Measurements from ENCODE around the gene CDCA7L. TPM values are rescaled to one million over a fixed set of nuclear protein-coding genes. Genes with fewer than 3 reads are reported as not detected.

Gene CDCA7L
- total RNA-seq, 1 experiment from 2014 or later, result 59.9 TPM

- no peak overlapping the region for H3K9ac ChIP-seq (ENCODE audit: low read length)
- H3K4me1 ChIP-seq (ENCODE audit: insufficient read depth, low read length), result no peaks in the 10 kb centered on the region
- no peak for ATAC-seq
- no peaks in the 10 kb centered on the region for H3K27me3 ChIP-seq (ENCODE audit: low read length)
- no peak overlapping the region for H2AFZ ChIP-seq (ENCODE audit: low read length)
- DNase-seq, result no peak
- no peaks in the 10 kb centered on the region for H3K9me3 ChIP-seq (ENCODE audit: low read length)
- peaks cover 90% of the 10 kb centered on the region for H3K79me2 ChIP-seq (ENCODE audit: low read length)
- no peak overlapping the region for H3K4me3 ChIP-seq (ENCODE audit: low read length)
- no peaks in the 10 kb centered on the region for H3K9me2 ChIP-seq (replicated peaks; ENCODE audit: low read length)
- 0 out of 2 replicates have a peak, but pooled peaks cover 3% of the 10 kb centered on the region for H3K36me3 ChIP-seq (ENCODE audit: low read depth, low read length)
- POLR2A ChIA-PET (ENCODE audit: unreplicated experiment), result interaction anchor here (0.5 kb wide), 1 partner anchor 1700 kb away, joined by 3 read pairs; no protein-coding TSS in a partner anchor
- TF ChIP-seq EZH2phosphoT487 (IDR thresholded peaks at IDR 0.05; ENCODE audit: borderline replicate concordance, low read length) (no peak), EZH2 (IDR thresholded peaks at IDR 0.05; ENCODE audit: low read length, unreplicated experiment) (no peak), CTCF (conservative IDR thresholded peaks at IDR 0.05; ENCODE audit: low read depth, low read length) (no peak)
- CTCF ChIA-PET, result no interaction called here
- H3K4me2 ChIP-seq (ENCODE audit: low read length), result no peak overlapping the region
- intact Hi-C loops (cut with micrococcal nuclease), result no loop called here
- H3K27ac ChIP-seq (ENCODE audit: low read length), result no peak overlapping the region
- H3F3A ChIP-seq (ENCODE audit: low read length, unreplicated experiment), result no peaks in the 10 kb centered on the region
- H4K20me1 ChIP-seq (ENCODE audit: low read length), result 0 out of 2 replicates have a peak, but pooled peaks cover 4% of the 10 kb centered on the region
- no TSS peak for BruUV-seq (replicated peaks)
These were observed 23.1 kb downstream of the CDCA7L start for GRCh38 chr7:21922605-21923004.

GRCh38 chr7:21920936-21921335 is 24.8 kb downstream of the CDCA7L start:
- H3K9me2 ChIP-seq (replicated peaks; ENCODE audit: low read length), result no peaks in the 10 kb centered on the region
- no peaks in the 10 kb centered on the region for H3K27me3 ChIP-seq (ENCODE audit: low read length)
- POLR2A ChIA-PET (ENCODE audit: unreplicated experiment), result interaction anchor here (0.6 kb wide), 1 partner anchor 59 kb away, joined by 3 read pairs; no protein-coding TSS in a partner anchor
- H3K4me2 ChIP-seq (ENCODE audit: low read length), result no peak overlapping the region
- H3K79me2 ChIP-seq (ENCODE audit: low read length), result peaks cover 74% of the 10 kb centered on the region
- H4K20me1 ChIP-seq (ENCODE audit: low read length), result 0 out of 2 replicates have a peak, but pooled peaks cover 4% of the 10 kb centered on the region
- no peak overlapping the region for H2AFZ ChIP-seq (ENCODE audit: low read length)
- ATAC-seq (no peak), DNase-seq (no peak)
- H3K4me1 ChIP-seq (ENCODE audit: insufficient read depth, low read length), result no peaks in the 10 kb centered on the region
- intact Hi-C loops (cut with micrococcal nuclease), result no loop called here
- H3K36me3 ChIP-seq (ENCODE audit: low read depth, low read length), result peaks cover 8% of the 10 kb centered on the region; the same call in 1 of the 2 replicates
- no peak overlapping the region for H3K27ac ChIP-seq (ENCODE audit: low read length)
- H3K4me3 ChIP-seq (ENCODE audit: low read length), result no peak overlapping the region
- no peaks in the 10 kb centered on the region for H3K9me3 ChIP-seq (ENCODE audit: low read length)
- no TSS peak for BruUV-seq (replicated peaks)
- H3F3A ChIP-seq (ENCODE audit: low read length, unreplicated experiment), result no peaks in the 10 kb centered on the region
- no peak for TF ChIP-seq CTCF (conservative IDR thresholded peaks at IDR 0.05; ENCODE audit: low read depth, low read length)
- TF ChIP-seq EZH2 (IDR thresholded peaks at IDR 0.05; ENCODE audit: low read length, unreplicated experiment), result no peak
- TF ChIP-seq EZH2phosphoT487 (IDR thresholded peaks at IDR 0.05; ENCODE audit: borderline replicate concordance, low read length), result no peak
- no peak overlapping the region for H3K9ac ChIP-seq (ENCODE audit: low read length)
- CTCF ChIA-PET, result no interaction called here

- H3K27me3 ChIP-seq (ENCODE audit: low read length), result no peaks in the 10 kb centered on the region
- H3K9me3 ChIP-seq (ENCODE audit: low read length), result no peaks in the 10 kb centered on the region
- CTCF ChIA-PET, result no interaction called here
- no peak for TF ChIP-seq EZH2phosphoT487 (IDR thresholded peaks at IDR 0.05; ENCODE audit: borderline replicate concordance, low read length)
- TF ChIP-seq CTCF (conservative IDR thresholded peaks at IDR 0.05; ENCODE audit: low read depth, low read length), result no peak
- TF ChIP-seq EZH2 (IDR thresholded peaks at IDR 0.05; ENCODE audit: low read length, unreplicated experiment), result no peak
- H3F3A ChIP-seq (ENCODE audit: low read length, unreplicated experiment), result no peaks in the 10 kb centered on the region
- no peak overlapping the region for H3K4me3 ChIP-seq (ENCODE audit: low read length)
- peaks cover 48% of the 10 kb centered on the region for H3K79me2 ChIP-seq (ENCODE audit: low read length)
- H3K36me3 ChIP-seq (ENCODE audit: low read depth, low read length), result peaks cover 15% of the 10 kb centered on the region; the same call in 1 of the 2 replicates
- H3K27ac ChIP-seq (ENCODE audit: low read length), result no peak overlapping the region
- H3K4me1 ChIP-seq (ENCODE audit: insufficient read depth, low read length), result no peaks in the 10 kb centered on the region
- H3K9ac ChIP-seq (ENCODE audit: low read length), result no peak overlapping the region
- ATAC-seq (no peak), DNase-seq (no peak)
- intact Hi-C loops (cut with micrococcal nuclease), result no loop called here
- H4K20me1 ChIP-seq (ENCODE audit: low read length), result 0 out of 2 replicates have a peak, but pooled peaks cover 4% of the 10 kb centered on the region
- H2AFZ ChIP-seq (ENCODE audit: low read length), result no peak overlapping the region
- POLR2A ChIA-PET (ENCODE audit: unreplicated experiment), result no interaction called here
- H3K9me2 ChIP-seq (replicated peaks; ENCODE audit: low read length), result no peaks in the 10 kb centered on the region
- no peak overlapping the region for H3K4me2 ChIP-seq (ENCODE audit: low read length)
- BruUV-seq (replicated peaks), result no TSS peak
These were observed 27.5 kb downstream of the CDCA7L start for GRCh38 chr7:21918216-21918615.

Measured in PC-3 (cell line).